ENCODE results near the gene ZNF683.

Gene ZNF683

GRCh38 chr1:26324550-26324949 is 48.0 kb downstream of the ZNF683 start:
- no peak for TF ChIP-seq ZNF274 (IDR thresholded peaks at IDR 0.05; ENCODE audit: low read depth, low read length)
- H3K4me3 ChIP-seq (ENCODE audit: low read length) = no peak overlapping the region

- no peak overlapping the region for H3K4me3 ChIP-seq (ENCODE audit: low read length)
- TF ChIP-seq ZNF274 (IDR thresholded peaks at IDR 0.05; ENCODE audit: low read depth, low read length) = no peak
Measured at GRCh38 chr1:26323382-26323781, 49.2 kb downstream of the ZNF683 start.

GRCh38 chr1:26322042-26322331 is 50.6 kb downstream of the ZNF683 start:
- H3K4me3 ChIP-seq (ENCODE audit: low read length) = no peak overlapping the region
- no peak for TF ChIP-seq ZNF274 (IDR thresholded peaks at IDR 0.05; ENCODE audit: low read depth, low read length)

GRCh38 chr1:26321315-26322041 is 51.1 kb downstream of the ZNF683 start:
- TF ChIP-seq ZNF274 (IDR thresholded peaks at IDR 0.05; ENCODE audit: low read depth, low read length) = no peak

GRCh38 chr1:26320896-26321295 is 51.7 kb downstream of the ZNF683 start:
- no peak for TF ChIP-seq ZNF274 (IDR thresholded peaks at IDR 0.05; ENCODE audit: low read depth, low read length)
- no peak overlapping the region for H3K4me3 ChIP-seq (ENCODE audit: low read length)

More at GRCh38 chr1:26321315-26322041, 51.1 kb downstream of the ZNF683 start:
- H3K4me3 ChIP-seq (ENCODE audit: low read length) = no peak overlapping the region

- no peak for TF ChIP-seq ZNF274 (IDR thresholded peaks at IDR 0.05; ENCODE audit: low read depth, low read length)
- H3K4me3 ChIP-seq (ENCODE audit: low read length) = peak overlapping the region; percentile 69; the same call in 1 of the 2 replicates
Measured at GRCh38 chr1:26318338-26319064, 54.0 kb downstream of the ZNF683 start.

- peak within 1 kb of the TSS; percentile 69; the same call in 1 of the 2 replicates for H3K4me3 ChIP-seq (ENCODE audit: low read length)
- no peak for TF ChIP-seq ZNF274 (IDR thresholded peaks at IDR 0.05; ENCODE audit: low read depth, low read length)
Measured at GRCh38 chr1:26317612-26318337, 54.8 kb downstream of the ZNF683 start, which contains the start of gene CD52. Gene CD52 (plus strand): TSS chr1:26317958. CDS start chr1:26318018, 60 bp downstream.

GRCh38 chr1:26317146-26317545 is 55.4 kb downstream of the ZNF683 start:
- peak overlapping the region; percentile 69; the same call in 1 of the 2 replicates for H3K4me3 ChIP-seq (ENCODE audit: low read length)
- no peak for TF ChIP-seq ZNF274 (IDR thresholded peaks at IDR 0.05; ENCODE audit: low read depth, low read length)

- no peak for TF ChIP-seq ZNF274 (IDR thresholded peaks at IDR 0.05; ENCODE audit: low read depth, low read length)
- H3K4me3 ChIP-seq (ENCODE audit: low read length) = no peak overlapping the region; the same call in 1 of the 2 replicates
Measured at GRCh38 chr1:26315874-26316850, 56.4 kb downstream of the ZNF683 start.

GRCh38 chr1:26314501-26314900 is 58.0 kb downstream of the ZNF683 start:
- no peak overlapping the region for H3K4me3 ChIP-seq (ENCODE audit: low read length)
- TF ChIP-seq ZNF274 (IDR thresholded peaks at IDR 0.05; ENCODE audit: low read depth, low read length) = no peak

Data from GM08714 (cell line).